Skin epidermis (tissue), 12 donors: ENCODE results near the gene FYB2.
A peak's percentile ranks its signal among the peaks of the same experiment; 100 is the strongest.

Source experiments
- H3K27ac ChIP-seq, 21 experiments: fragments of 200-600 bp; sonication (generic) in 11 of 21; one replicate each; pipeline ENCODE4 v1.5.0; 2020; ENCODE audit warnings: mild to moderate bottlenecking in 3 of 21, inconsistent platforms in 2 of 21, moderate library complexity in 2 of 21
- H3K4me3 ChIP-seq, 7 experiments: fragments of 200-600 bp; sonication (generic) in 2 of 7; one replicate each; pipeline ENCODE4 v1.5.0; 2020; ENCODE audit warnings: inconsistent platforms in 2 of 7, mild to moderate bottlenecking in 2 of 7, moderate library complexity in 1 of 7

The FYB2 gene

GRCh38 chr1:56819387-56819899 is at the start of gene FYB2:
Gene FYB2, minus strand, starts transcription at chr1:56819404. Its CDS starts 114 bp downstream, at chr1:56819290.
- no peak within 1 kb of the TSS for H3K4me3 ChIP-seq
- H3K27ac ChIP-seq, result no peak within 1 kb of the TSS

DNA sequence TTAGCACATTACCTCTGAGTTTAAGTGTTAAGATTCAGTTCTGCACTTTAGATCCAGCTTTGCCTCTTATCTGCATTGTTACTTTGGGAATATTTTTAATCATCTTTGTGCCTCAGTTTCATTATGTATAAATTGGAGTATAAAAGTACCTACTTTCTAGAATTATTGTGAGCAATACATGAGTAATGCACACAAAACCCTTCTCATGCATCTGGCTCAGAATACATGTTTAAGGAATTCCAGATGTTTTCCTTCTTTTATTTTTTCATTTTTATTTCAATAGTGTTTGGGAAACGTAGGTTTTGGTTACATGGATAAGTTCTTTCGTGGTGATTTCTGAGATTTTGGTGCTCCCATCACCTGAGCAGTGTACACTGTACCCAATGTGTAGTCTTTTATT is 49.6 kb upstream of the FYB2 start:
- Histone ChIP-seq H3K27ac (peak overlapping the region in 2 of 21 experiments; percentile 15 to 54), H3K4me3 (no peak overlapping the region)

DNA sequence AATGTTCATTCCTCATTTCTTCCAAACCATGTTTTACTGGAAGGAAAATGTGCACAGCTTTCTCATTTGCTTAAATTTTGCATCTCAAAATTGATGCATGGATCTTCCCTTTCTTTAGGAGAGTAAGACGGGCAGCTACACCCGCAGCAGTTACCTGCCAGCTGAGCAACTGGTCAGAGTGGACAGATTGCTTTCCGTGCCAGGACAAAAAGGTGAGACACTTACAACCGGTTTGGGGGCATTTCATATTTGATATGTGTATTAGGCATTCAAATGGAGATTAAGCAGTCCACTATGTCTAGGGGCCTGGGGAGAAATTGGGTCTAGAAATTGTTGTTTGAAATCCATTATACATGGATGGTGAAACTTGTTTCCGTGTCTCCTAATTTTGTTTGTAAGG is 48.3 kb upstream of the FYB2 start:
- H3K4me3 ChIP-seq, result no peak overlapping the region
- peak overlapping the region in 1 of 21 experiments; percentile 54 for H3K27ac ChIP-seq

- H3K27ac ChIP-seq, result peak overlapping the region in 1 of 21 experiments; percentile 22
- H3K4me3 ChIP-seq, result no peak overlapping the region
Observed at GRCh38 chr1:56866656-56867055, 47.5 kb upstream of the FYB2 start.

GRCh38 chr1:56864430-56864829 is 45.2 kb upstream of the FYB2 start:
- Histone ChIP-seq H3K27ac (no peak overlapping the region), H3K4me3 (no peak overlapping the region)

DNA sequence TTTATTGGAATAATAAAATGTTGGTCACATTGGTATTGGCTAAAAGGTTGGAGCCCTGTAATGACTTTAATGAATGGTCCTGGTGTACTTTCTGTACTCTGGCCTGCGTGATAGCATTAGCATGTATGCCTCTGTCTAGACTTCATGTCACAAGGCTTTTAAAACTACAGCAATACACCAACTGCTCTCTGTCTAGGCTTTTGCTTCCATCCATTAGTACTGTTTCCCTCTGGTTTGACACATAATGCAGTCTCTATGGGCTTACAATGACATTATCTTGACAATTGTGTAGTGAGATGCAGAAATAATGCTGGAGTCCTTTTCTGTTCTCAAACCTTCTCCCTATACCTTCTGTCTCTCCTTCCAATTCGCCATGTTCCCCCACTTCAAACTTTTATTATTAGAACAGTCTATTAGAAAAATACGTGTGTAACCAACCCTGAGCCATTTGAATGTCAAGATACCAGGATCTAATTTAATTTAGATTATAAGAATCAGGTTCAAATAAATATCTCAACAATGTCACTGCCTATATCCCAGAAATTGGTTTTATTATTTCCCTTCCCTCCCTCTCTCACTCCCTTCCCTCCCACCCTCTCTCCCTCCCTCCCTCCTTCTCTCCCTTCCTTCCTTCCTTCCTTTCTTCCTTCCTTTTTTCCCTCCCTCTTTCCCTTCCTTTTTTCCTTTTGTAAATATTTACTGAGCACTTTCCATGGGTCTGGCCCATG is 44.2 kb upstream of the FYB2 start:
- Histone ChIP-seq H3K4me3 (no peak overlapping the region), H3K27ac (no peak overlapping the region)

GRCh38 chr1:56859287-56859686 is 40.1 kb upstream of the FYB2 start:
- no peak overlapping the region for H3K27ac ChIP-seq
- H3K4me3 ChIP-seq, result no peak overlapping the region

DNA sequence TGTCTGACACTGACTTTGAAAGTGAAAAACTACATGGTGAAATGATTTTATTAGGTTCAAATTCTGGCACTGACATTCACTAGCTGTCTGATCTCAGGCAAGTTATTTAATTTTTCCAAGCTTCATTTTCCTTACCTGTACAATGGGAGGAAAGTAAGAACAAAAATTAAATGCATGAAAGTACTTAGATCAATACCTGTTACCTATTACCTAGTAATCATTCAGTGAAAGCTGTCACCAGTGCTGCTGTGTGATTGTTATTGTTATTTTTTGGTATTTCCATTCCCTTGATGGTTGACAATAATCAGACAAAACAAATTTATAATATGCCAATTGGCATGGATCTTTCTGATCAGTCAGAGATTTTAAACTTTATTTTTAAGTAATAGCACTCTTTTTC is 37.0 kb upstream of the FYB2 start:
- Histone ChIP-seq H3K4me3 (no peak overlapping the region), H3K27ac (no peak overlapping the region)

GRCh38 chr1:56855190-56855589 is 36.0 kb upstream of the FYB2 start:
- Histone ChIP-seq H3K27ac (no peak overlapping the region), H3K4me3 (no peak overlapping the region)

GRCh38 chr1:56854521-56855099 is 35.4 kb upstream of the FYB2 start, which contains the start of gene C8A:
Gene C8A, plus strand, starts transcription at chr1:56854797. Its CDS starts 105 bp downstream, at chr1:56854902.
- no peak within 1 kb of the TSS for H3K27ac ChIP-seq
- H3K4me3 ChIP-seq, result no peak within 1 kb of the TSS

GRCh38 chr1:56852476-56852875 is 33.3 kb upstream of the FYB2 start:
- H3K4me3 ChIP-seq, result no peak overlapping the region
- H3K27ac ChIP-seq, result no peak overlapping the region

- Histone ChIP-seq H3K27ac (no peak overlapping the region), H3K4me3 (no peak overlapping the region)
Observed at GRCh38 chr1:56850922-56851321, 31.7 kb upstream of the FYB2 start.

- Histone ChIP-seq H3K4me3 (no peak overlapping the region), H3K27ac (no peak overlapping the region)
Observed at GRCh38 chr1:56850411-56850810, 31.2 kb upstream of the FYB2 start.

- no peak overlapping the region for H3K27ac ChIP-seq
- H3K4me3 ChIP-seq, result no peak overlapping the region
Observed at GRCh38 chr1:56849750-56850149, 30.5 kb upstream of the FYB2 start.

- Histone ChIP-seq H3K27ac (no peak overlapping the region), H3K4me3 (no peak overlapping the region)
Observed at GRCh38 chr1:56845343-56845742, 26.1 kb upstream of the FYB2 start.

GRCh38 chr1:56844545-56845136 is 25.4 kb upstream of the FYB2 start:
- Histone ChIP-seq H3K27ac (no peak overlapping the region), H3K4me3 (no peak overlapping the region)

GRCh38 chr1:56843544-56843943 is 24.3 kb upstream of the FYB2 start:
- H3K27ac ChIP-seq, result no peak overlapping the region
- no peak overlapping the region for H3K4me3 ChIP-seq

- Histone ChIP-seq H3K4me3 (no peak overlapping the region), H3K27ac (no peak overlapping the region)
Observed at GRCh38 chr1:56838759-56839158, 19.6 kb upstream of the FYB2 start.

DNA sequence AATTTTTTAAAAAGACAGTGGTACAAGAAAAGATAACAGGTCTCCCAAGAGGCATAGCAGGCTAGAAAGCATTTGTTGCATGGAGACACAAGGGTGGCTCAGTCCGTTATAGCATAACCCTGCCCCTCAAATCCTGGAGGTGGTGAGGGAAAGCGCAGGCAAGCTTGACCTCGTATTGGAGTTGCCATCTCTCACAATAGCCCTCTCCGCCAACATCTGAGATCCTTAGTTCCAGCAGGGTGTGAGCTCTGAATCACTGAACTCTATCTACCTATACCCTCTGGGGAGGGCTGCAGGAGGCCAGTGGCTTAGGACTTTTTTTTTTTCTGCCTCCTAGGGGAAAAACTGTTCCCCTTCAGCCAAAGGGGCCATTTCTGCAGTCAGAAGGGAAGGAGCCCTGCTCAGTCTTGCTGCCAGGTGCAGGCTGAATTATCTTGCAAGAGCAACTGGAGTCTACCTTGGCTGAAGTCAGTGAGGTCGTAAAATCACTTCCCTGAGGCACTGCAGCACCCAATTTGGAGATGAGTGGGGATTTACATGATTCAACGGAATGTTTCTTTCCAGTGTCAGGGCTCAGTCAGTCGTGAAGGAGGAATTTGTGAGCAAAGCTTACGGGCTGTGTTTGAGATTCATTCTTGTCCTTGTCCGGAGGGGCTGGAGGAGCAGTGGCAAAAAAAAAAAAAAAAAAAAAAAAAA is 18.2 kb upstream of the FYB2 start:
- Histone ChIP-seq H3K27ac (no peak overlapping the region), H3K4me3 (no peak overlapping the region)

DNA sequence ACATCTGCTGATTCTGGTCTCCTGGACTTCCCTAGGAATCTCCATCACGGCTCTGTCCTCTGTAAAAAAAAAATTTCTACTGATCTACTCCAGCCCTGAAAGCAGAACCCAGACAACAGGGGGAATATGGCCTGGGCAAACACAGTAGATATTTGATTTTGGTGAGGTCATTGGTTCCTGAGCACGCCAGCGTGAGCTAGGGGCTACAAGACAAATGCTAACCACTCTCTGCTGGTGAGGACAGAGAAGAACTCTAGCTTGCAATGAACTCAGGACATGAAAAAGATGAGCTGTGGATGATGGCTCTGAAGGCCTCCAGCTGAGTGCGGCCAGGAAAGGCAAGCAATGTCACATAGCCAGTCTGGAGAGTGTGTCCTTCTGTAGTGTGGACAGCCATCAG is 17.2 kb upstream of the FYB2 start:
- Histone ChIP-seq H3K4me3 (no peak overlapping the region), H3K27ac (no peak overlapping the region)
